ENCODE results near the gene RIMBP3C. TPM values are rescaled to one million over a fixed set of nuclear protein-coding genes. Genes with fewer than 3 reads are reported as not detected.

Gene RIMBP3C
- total RNA-seq, 1 experiment from 2014 or later: 0.44 TPM

- TF ChIP-seq, protein P1, sequence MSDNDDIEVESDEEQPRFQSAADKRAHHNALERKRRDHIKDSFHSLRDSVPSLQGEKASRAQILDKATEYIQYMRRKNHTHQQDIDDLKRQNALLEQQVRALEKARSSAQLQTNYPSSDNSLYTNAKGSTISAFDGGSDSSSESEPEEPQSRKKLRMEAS (CRISPR knock-in tag; IDR thresholded peaks at IDR 0.05): no peak
- TF ChIP-seq, protein P2, sequence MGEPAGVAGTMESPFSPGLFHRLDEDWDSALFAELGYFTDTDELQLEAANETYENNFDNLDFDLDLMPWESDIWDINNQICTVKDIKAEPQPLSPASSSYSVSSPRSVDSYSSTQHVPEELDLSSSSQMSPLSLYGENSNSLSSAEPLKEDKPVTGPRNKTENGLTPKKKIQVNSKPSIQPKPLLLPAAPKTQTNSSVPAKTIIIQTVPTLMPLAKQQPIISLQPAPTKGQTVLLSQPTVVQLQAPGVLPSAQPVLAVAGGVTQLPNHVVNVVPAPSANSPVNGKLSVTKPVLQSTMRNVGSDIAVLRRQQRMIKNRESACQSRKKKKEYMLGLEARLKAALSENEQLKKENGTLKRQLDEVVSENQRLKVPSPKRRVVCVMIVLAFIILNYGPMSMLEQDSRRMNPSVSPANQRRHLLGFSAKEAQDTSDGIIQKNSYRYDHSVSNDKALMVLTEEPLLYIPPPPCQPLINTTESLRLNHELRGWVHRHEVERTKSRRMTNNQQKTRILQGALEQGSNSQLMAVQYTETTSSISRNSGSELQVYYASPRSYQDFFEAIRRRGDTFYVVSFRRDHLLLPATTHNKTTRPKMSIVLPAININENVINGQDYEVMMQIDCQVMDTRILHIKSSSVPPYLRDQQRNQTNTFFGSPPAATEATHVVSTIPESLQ (CRISPR knock-in tag; IDR thresholded peaks at IDR 0.05): no peak
- TF ChIP-seq AR (CRISPR knock-in tag; IDR thresholded peaks at IDR 0.05) (no peak), ELF4 (CRISPR knock-in tag; IDR thresholded peaks at IDR 0.05; ENCODE audit: low read depth) (no peak), GTF2I (CRISPR knock-in tag; conservative IDR thresholded peaks at IDR 0.05) (no peak), ZNF232 (CRISPR knock-in tag; IDR thresholded peaks at IDR 0.05) (no peak), ATF3 (CRISPR knock-in tag; conservative IDR thresholded peaks at IDR 0.05) (no peak), IRF2 (CRISPR knock-in tag; IDR thresholded peaks at IDR 0.05; ENCODE audit: borderline replicate concordance, low read depth) (no peak), OVOL2 (CRISPR knock-in tag; IDR thresholded peaks at IDR 0.05; ENCODE audit: borderline replicate concordance) (no peak), FOXP1 (CRISPR knock-in tag; IDR thresholded peaks at IDR 0.05; ENCODE audit: borderline replicate concordance) (no peak), NR1H2 (CRISPR knock-in tag; IDR thresholded peaks at IDR 0.05) (no peak), FOXP4 (CRISPR knock-in tag; IDR thresholded peaks at IDR 0.05) (no peak), ERG (CRISPR knock-in tag; IDR thresholded peaks at IDR 0.05) (no peak), NR3C1 (CRISPR knock-in tag; conservative IDR thresholded peaks at IDR 0.05; ENCODE audit: low read depth) (no peak), TCF7 (CRISPR knock-in tag; IDR thresholded peaks at IDR 0.05; ENCODE audit: low read depth) (no peak), TP53 (CRISPR knock-in tag; IDR thresholded peaks at IDR 0.05) (no peak), ZNF317 (CRISPR knock-in tag; IDR thresholded peaks at IDR 0.05; ENCODE audit: borderline replicate concordance, low read depth) (no peak)
- no peaks in the 10 kb centered on the region for H3K9me3 Mint-ChIP-seq
- ChIA-PET CTCF (interaction anchor here (0.6 kb wide), 1 partner anchor 14 kb away, joined by 4 read pairs; no protein-coding TSS in a partner anchor), POLR2A (no interaction called here)
- peak overlapping the region; percentile 50 for H3K27ac Mint-ChIP-seq
- ATAC-seq: no peak
- no peaks in the 10 kb centered on the region for H3K27me3 Mint-ChIP-seq (ENCODE audit: low read depth)
- H3K4me1 Mint-ChIP-seq: 0 out of 2 replicates have a peak, but pooled peaks cover 7% of the 10 kb centered on the region
- H3K36me3 Mint-ChIP-seq: no peaks in the 10 kb centered on the region; the same call in 1 of the 2 replicates
- no peak overlapping the region for H3K4me3 Mint-ChIP-seq
- DNase-seq (ENCODE audit: low spot score): no peak
Observed at GRCh38 chr22:21579474-21579851, 28.2 kb upstream of the RIMBP3C start.
